ENCODE results near the gene CDH4. TPM values are rescaled to one million over a fixed set of nuclear protein-coding genes. Genes with fewer than 3 reads are reported as not detected.

Gene CDH4
- total RNA-seq, 1 donor from 2014 or later = 0.06 TPM

- no peak for TF ChIP-seq CTCF (IDR thresholded peaks at IDR 0.05)
- Histone ChIP-seq H3K27ac (no peak overlapping the region), H3K4me3 (no peak overlapping the region), H3K9me3 (no peaks in the 10 kb centered on the region), H3K27me3 (ENCODE audit: low read depth) (no peaks in the 10 kb centered on the region), H3K4me1 (no peaks in the 10 kb centered on the region), H3K36me3 (no peaks in the 10 kb centered on the region)
- no peak for ATAC-seq
- intact Hi-C loops (cut with DNase I) = no loop called here
- DNase-seq = no peak
Measured at GRCh38 chr20:61662968-61663331, 410.9 kb downstream of the CDH4 start.

- ATAC-seq (no peak), DNase-seq (no peak)
- intact Hi-C loops (cut with DNase I) = no loop called here
- Histone ChIP-seq H3K4me1 (no peaks in the 10 kb centered on the region), H3K36me3 (no peaks in the 10 kb centered on the region), H3K27ac (no peak overlapping the region), H3K4me3 (no peak overlapping the region), H3K9me3 (no peaks in the 10 kb centered on the region), H3K27me3 (ENCODE audit: low read depth) (no peaks in the 10 kb centered on the region)
- no peak for TF ChIP-seq CTCF (IDR thresholded peaks at IDR 0.05)
Measured at GRCh38 chr20:61663521-61664425, 411.7 kb downstream of the CDH4 start.

GRCh38 chr20:61664556-61665320 lies 412.7 kb downstream of the CDH4 start:
- no peak overlapping the region for H3K27ac ChIP-seq
- H3K4me3 ChIP-seq = no peak overlapping the region
- no peaks in the 10 kb centered on the region for H3K4me1 ChIP-seq
- intact Hi-C loops (cut with DNase I) = no loop called here
- no peaks in the 10 kb centered on the region for H3K9me3 ChIP-seq
- peaks cover under 1% of the 10 kb centered on the region for H3K27me3 ChIP-seq (ENCODE audit: low read depth)
- ATAC-seq = no peak
- no peak for DNase-seq
- no peak for TF ChIP-seq CTCF (IDR thresholded peaks at IDR 0.05)
- H3K36me3 ChIP-seq = no peaks in the 10 kb centered on the region

- DNase-seq (no peak), ATAC-seq (no peak)
- Histone ChIP-seq H3K36me3 (no peaks in the 10 kb centered on the region), H3K4me3 (no peak overlapping the region), H3K9me3 (no peaks in the 10 kb centered on the region), H3K27me3 (ENCODE audit: low read depth) (peaks cover 3% of the 10 kb centered on the region), H3K27ac (no peak overlapping the region), H3K4me1 (no peaks in the 10 kb centered on the region)
- TF ChIP-seq CTCF (IDR thresholded peaks at IDR 0.05) = no peak
- intact Hi-C loops (cut with DNase I) = no loop called here
Measured at GRCh38 chr20:61665528-61666470, 413.7 kb downstream of the CDH4 start.

- no peaks in the 10 kb centered on the region for H3K4me1 ChIP-seq
- H3K27ac ChIP-seq = no peak overlapping the region
- no peaks in the 10 kb centered on the region for H3K9me3 ChIP-seq
- H3K4me3 ChIP-seq = no peak overlapping the region
- intact Hi-C loops (cut with DNase I) = no loop called here
- H3K27me3 ChIP-seq (ENCODE audit: low read depth) = peaks cover 3% of the 10 kb centered on the region
- no peak for ATAC-seq
- TF ChIP-seq CTCF (IDR thresholded peaks at IDR 0.05) = no peak
- H3K36me3 ChIP-seq = no peaks in the 10 kb centered on the region
- DNase-seq = no peak
Measured at GRCh38 chr20:61666471-61666832, 414.4 kb downstream of the CDH4 start.
